ENCODE measurements around the gene POTEI.
"Not testable (repeated sequence)": the region's sequence is repeated elsewhere in the genome, so short reads cannot be mapped to it uniquely, and the experiment has no call there.

Gene POTEI

DNA sequence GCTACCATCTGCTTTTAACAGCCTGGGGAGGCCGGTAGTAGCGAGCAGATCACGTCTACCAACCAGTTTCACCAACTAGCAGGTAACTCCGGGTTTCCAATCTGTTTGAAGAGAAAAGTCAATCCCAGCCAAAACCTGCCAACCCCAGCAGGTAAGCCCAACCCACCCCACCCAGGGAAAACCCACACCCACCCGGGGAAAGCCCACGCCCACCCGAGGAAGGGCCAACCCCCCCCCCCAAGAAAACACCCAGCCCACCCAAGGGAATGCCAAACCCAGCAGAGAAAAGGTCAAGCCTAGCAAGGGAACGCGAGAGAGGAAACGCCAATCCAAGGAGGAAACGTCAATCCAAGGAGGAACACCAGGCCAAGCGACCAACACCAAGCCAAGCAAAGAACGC lies at the start of gene POTEI:
TSS of gene POTEI (minus strand) at position 101 of the 400 bp plus-strand sequence. CDS start at position 8, 93 bp downstream.
- not testable (repeated sequence) for DNase-seq (ENCODE audit: low read depth)

DNA sequence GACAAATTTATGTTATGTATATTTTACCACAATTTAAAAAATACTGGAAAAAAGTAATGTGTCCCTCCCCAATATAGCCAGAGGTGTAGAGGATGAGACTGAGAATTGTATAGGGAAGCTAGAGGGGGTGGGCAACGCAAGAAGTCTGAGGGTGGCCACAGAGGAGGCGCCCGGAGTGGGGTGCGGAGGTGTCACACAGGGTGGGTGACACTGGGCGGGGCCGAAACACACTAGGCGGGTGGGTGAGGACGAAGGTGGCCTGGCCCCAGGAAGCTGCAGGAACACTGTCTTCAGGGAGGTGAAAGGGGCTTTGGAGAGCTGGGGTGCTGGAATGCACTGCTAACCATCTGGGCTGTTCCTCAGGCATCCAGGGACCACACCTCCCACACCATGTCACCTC lies 47.3 kb upstream of the POTEI start:
- not testable (repeated sequence) for DNase-seq (ENCODE audit: low read depth)

DNA sequence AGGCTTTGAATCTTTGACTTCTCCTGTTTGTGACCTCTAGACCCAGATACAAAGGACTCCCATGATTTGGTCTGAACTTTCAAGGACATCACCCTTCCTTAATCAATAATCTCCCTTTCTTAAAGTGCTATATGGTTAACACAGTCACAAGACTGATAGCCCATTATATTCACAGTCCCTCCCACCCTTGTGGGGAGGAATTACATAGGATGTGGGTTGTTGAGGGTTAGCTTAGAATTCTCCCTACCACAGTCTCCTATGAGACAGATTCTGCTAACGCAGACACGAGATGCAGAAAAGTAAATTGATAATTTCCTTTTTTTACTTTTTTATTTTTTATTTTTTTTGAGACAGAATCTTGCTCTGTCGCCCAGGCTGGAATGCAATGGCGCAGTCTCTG lies 45.0 kb upstream of the POTEI start:
- DNase-seq (ENCODE audit: low read depth), result not testable (repeated sequence)

DNA sequence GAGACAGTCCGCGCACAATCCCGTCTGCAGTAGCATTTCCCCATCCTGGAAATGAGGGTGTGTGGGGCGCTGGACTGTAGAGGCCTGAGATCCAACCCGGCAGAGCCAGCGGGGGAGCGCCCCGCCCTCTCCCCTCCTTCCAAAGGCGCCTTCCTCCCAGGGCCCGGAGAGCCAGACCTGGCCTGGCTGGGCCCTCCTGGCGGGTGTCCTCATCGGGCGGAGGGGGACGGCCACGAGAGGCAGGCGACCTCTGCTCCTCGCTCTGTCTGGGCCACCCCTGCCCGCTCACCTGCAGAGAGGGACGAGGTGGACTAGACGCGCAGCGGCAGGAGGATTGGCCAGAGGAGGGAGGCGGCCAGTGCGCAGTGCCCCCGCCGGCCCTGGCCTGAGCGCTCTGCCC lies 40.3 kb upstream of the POTEI start:
- DNase-seq (ENCODE audit: low read depth), result not testable (repeated sequence)

DNA sequence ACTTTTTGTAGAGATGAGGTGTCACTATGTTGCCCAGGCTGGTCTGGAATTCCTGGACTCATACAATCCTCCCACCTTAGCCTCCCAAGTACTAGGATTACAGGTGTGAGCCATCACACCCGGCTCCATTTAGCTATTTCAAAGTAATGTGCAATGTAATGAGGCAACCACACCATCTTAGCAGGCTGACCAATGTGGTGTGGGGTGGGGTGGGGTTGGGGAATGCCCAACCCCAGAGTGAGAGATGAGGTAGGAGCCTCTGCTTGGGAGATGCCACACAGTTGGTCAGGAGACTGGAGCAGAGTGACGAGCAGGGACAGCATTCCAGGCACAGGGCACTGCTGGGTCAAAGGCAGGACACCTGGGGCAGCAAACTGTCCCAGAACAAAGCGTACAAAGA lies 39.3 kb upstream of the POTEI start:
- not testable (repeated sequence) for DNase-seq (ENCODE audit: low read depth)

DNA sequence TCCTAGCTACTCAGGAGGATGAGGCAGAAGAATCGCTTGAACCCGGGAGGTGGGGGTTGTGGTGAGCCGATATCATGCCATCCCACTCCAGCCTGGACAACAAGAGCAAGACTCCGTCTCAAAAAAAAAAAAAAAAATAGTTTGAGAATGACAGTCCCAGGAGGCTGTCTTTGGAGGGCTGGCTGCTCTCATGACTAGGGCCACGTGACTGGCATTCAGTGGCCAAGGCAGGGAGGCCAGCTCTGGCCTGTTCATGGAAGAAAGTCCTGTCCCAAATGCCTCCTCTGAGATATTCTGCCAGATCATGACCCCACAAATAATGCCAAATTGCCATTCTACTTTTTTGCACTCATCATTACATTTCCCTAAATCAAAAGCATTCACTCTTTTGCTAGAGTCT lies 35.9 kb upstream of the POTEI start:
- not testable (repeated sequence) for DNase-seq (ENCODE audit: low read depth)

DNA sequence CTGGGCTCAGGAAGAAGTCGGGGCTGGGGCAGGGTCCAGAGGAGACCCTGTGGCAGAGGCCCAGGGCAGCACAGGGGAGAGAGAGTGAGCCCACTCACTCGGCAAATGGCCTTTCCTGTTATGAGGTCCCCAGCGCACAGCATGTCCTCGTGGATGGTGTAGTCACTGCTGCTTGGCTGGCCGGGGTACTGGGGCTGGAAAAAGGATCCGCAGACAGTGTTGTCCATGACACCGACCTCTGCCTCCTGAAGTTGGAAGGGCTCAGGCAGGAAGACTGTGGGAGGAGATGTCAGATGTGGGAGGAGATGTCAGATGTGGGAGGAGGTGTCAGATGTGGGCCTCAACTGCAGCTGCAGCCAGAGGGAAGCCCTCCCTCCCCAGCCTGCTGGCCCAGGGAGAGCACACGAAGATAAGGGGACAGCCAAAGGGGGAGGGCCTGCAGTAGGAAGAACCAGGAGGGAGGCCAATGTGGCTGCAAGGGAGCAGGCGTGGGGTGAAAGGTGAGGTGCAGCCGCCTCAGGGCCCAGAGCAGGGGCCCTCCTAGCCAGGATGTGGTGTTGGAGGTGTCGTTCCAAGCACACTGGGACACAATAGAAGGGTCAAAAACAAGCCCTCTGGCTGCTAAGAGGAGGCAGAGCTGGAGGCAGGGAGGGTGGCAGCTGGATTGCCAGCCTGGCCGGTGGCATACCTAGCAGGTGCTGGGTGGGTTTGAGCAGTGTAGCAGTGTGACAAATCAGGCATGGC lies 34.8 kb upstream of the POTEI start:
- DNase-seq (ENCODE audit: low read depth), result not testable (repeated sequence)

DNA sequence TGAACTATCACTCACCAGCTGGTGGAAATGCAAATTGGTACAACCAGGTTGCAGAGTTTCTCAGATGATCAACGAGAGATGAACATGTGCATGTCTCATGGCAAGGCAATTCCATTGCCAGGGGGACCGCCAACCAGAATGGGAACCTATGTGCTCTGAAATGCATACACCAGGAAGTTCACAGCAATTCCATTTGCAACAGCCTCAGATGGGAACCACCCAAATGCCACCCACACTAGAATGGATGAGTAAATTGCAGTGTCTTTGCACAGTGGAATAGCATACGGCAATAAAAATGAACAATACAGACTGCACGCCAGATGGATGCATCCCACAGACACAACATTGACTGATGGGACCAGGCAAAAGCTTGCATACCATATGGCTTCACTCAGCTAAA lies 33.7 kb upstream of the POTEI start:
- DNase-seq (ENCODE audit: low read depth), result not testable (repeated sequence)

DNA sequence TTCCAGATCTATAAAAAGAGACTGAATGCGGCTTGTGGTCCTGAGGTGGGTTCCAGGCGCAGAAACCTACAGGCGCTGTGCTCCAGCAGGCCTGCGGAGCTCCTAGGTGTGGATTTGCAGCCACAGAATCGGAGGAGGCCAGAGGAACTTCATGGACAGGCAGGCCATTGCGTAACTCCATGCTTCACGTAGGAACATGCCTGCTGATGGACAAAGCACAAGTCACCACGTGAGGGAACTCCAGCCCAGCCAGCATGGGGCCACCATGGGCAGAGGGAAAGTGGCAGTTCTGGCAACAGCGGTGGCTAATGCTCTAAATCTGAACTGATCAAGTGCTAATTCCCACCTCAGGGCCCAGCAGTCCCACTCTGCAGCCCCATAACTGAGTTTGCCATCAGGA lies 29.1 kb upstream of the POTEI start:
- DNase-seq (ENCODE audit: low read depth), result not testable (repeated sequence)

DNA sequence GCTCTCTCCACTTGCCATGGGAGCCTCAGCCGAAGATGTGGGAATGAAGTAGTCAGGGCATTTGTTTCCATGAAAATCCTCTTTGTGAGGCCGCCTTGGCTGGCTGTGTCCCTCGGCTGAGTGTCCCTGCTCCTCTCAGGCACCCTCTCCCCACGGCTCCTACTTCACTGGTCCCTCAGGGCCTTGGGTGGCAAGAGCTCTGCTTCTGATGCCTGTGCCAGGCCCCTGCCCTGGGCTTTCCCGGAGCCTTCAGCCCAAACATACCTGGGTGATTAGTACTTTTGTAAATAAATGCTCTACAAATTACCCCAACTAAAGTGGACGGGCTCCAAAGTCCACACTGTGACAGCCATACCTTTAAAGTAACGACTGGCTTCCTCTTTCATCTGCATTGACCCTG lies 27.5 kb upstream of the POTEI start:
- not testable (repeated sequence) for DNase-seq (ENCODE audit: low read depth)

DNA sequence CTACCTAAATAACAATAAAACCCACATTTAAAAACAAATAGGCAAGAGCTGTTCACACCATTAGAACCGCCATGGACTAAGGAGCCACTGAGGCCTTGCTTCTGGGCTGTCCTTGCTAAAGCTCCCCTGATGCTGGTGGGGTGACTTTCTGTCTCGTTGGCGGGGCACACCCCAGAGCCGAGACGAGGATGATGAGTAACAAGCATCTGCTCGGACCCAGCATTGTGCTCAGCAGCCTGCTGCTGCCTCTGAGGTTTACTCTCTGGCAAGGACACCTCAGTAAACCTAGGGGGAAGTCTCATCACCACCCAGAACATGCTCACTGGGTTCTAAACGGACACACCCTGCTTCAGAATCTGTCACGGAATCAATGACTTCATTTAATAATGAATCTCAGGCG lies 22.5 kb upstream of the POTEI start:
- DNase-seq (ENCODE audit: low read depth), result not testable (repeated sequence)

DNA sequence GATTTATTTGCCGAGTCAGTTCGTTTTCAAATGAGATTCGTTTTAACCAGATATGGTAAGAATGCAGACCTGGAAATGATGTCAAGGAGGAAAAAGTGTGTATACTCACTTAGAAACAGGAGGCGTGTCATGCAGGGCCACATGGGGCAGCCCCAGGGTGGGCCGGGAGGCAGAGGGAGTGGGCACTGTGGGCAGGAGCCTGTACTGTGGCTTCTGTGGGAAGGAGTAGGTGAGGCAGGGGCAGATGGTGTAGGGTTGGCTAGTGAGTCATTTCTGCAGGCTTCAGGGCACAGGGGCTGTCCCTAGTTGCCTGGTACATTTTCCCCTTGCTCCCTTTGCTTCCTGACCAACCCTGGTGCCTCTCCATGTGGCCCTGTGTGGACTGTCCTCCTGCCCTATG lies 22.1 kb upstream of the POTEI start:
- not testable (repeated sequence) for DNase-seq (ENCODE audit: low read depth)

DNA sequence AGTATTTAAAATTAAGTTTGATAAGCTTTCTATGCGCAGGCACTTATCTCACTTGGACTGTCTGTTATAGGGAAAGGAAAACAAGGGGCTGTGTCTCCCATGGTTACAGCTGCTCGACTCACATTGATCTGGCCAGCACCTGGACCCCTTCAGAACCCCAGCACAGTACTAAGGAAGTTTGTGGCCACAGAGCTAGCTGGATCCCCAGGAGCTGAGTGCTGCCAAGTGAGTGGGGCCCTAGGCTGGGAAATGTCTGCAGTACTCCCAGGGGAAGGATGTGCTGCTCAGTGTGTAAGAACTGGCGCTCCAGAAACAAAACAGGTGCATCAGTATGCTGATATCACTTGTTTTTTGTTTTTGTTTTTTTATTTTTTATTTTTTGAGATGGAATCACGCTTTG lies 21.1 kb upstream of the POTEI start:
- not testable (repeated sequence) for DNase-seq (ENCODE audit: low read depth)

DNA sequence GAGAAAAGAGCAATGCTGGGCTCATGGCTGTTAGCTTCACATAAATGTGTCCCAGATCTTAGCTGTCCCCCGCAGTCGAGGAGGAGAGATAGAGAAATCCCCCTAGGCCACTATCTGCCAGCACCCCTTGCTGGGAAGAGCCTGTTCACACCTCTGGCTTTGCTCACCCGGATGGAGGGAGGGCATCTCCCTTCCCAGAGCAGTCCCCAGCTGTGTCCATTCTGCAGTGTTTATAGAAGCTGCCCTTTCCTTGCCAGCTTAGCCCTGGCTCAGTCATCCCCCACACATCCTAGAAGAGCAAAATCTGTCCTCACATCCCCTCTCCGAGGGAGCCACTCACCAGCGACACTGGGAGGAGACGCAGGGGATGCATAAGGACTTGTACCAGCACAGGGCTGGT lies 20.4 kb upstream of the POTEI start:
- not testable (repeated sequence) for DNase-seq (ENCODE audit: low read depth)

DNA sequence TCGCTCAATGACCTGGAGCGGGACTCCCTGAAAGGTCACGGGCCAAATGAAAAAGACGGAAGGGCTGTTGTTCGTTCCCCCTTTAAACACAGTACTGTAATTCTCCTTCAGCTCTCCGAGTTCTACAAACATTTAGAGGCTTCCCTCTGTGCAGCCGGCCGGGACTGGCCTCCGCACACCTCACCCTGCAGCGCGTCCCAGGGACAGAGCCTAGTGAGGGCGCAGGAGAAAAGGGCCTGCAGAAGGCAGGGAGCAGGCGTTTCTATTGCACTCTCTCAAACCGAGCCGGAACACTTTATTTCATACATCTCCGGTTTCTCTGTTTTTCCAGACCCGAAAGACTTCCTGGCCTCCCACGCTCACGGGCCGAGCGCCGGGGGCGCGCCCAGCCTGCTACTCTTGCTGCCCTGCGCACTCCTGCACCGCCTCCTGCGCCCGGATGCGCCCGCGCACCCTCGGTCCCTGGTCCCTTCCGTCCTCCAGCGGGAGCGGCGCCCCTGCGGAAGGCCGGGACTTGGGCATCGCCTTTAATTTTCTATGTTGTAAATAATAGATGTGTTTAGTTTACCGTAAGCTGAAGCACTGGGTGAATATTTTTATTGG lies 18.3 kb upstream of the POTEI start:
- DNase-seq (ENCODE audit: low read depth), result not testable (repeated sequence)

DNA sequence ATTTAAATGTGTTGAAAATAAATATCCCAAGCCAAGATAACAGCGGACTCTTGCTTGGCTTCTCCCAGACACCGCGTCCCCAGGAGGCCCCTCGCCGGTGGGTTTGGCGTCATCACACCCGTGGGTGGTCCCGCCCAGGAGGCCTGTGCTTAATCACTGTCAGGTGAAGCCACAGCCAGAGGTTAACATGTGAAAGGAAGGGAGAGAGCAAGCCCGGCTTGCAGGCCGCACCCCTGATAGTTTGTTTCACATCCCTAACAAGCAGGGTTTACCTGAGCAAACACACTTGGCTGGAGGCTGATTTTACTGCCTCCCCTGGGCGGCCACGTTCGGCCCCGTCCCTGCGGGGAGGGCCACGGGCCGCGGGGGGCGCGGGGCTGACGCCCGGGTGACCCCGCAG lies 13.3 kb upstream of the POTEI start:
- not testable (repeated sequence) for DNase-seq (ENCODE audit: low read depth)

DNA sequence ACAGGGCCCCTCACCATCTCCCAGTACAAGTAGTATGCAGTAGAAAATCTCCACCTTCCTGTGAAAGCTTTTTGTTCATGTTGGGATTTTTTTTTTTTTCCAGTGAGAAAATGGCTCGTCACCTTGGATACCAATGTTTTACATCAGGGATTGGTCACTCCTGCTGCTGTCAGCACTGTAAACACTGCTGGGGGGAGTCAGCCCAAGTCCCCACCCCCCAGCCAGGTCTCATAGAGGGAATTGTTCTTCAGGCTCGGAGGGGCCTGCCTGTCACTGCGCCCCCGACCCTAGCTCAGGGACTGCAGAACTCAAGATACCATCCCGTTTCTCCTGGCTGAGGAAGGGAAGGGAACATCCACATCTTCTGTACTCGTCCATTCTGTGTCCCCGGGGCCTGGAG lies 11.9 kb upstream of the POTEI start, which contains the start of gene CFC1B:
TSS of gene CFC1B (plus strand) at position 231 of the 400 bp plus-strand sequence. CDS start 263 bp downstream, outside the sequence.
- not testable (repeated sequence) for DNase-seq (ENCODE audit: low read depth)

DNA sequence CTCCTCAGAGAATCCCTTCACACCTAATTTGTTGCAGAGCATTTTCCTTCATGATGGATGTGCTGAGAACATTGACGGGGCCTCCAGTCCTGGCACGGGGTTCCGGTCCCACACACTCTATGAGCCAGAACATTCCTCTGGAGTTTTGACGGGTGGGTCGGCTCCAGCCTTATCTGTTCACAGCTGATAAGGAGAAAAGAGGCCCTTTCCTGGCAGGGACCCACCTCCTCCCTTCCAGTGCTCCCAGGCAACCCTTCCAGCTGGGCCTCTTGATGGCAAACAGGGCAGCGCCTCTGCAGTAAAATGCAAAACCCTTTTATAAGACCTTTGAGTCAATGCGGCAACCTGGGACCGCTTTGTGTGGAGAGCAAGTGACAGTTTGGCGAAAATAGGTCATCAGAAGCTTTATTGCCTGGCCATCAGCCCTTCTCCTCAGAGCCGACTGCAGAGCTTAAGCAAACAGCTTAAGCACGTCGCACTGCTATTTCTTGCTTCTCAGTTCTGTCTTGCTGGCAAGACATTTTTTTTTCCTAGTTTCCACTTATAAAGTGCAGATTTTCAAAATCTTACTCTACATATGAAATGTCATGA lies 9.5 kb upstream of the POTEI start:
- DNase-seq (ENCODE audit: low read depth), result not testable (repeated sequence)

DNA sequence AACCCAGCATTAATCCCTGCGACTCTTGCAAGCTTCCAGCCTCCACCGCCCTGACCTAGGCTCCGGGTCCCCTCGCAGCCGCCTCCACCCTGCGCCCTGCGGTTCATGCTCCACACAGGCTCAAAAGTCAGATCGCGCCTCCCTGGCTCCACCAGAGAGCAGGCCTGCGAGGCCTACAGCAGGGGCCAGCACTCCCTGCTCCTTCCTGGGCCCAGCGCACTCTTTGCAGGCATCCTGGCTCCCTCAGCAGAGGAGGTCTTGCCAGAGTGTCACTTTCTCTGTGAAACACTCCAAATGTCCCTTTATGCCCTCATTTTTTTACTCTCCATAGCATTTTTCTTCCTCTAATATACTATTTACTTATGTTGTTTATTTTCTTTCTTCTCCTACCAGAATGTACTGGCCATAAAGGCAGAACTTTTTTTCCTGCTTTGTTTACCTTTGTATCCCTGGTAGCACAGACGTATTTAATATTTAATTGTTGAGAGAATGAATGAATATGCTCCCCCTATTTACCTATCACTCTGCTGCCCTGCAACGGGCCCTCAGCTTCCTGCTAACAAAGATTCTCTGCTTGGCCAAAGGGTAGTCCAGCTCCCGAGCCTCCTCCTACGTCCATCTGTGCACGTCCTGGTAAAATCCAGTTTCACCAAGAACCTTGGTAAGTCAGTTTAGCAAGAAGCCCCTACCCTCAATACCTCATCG lies 2.8 kb upstream of the POTEI start:
- not testable (repeated sequence) for DNase-seq (ENCODE audit: low read depth)

DNA sequence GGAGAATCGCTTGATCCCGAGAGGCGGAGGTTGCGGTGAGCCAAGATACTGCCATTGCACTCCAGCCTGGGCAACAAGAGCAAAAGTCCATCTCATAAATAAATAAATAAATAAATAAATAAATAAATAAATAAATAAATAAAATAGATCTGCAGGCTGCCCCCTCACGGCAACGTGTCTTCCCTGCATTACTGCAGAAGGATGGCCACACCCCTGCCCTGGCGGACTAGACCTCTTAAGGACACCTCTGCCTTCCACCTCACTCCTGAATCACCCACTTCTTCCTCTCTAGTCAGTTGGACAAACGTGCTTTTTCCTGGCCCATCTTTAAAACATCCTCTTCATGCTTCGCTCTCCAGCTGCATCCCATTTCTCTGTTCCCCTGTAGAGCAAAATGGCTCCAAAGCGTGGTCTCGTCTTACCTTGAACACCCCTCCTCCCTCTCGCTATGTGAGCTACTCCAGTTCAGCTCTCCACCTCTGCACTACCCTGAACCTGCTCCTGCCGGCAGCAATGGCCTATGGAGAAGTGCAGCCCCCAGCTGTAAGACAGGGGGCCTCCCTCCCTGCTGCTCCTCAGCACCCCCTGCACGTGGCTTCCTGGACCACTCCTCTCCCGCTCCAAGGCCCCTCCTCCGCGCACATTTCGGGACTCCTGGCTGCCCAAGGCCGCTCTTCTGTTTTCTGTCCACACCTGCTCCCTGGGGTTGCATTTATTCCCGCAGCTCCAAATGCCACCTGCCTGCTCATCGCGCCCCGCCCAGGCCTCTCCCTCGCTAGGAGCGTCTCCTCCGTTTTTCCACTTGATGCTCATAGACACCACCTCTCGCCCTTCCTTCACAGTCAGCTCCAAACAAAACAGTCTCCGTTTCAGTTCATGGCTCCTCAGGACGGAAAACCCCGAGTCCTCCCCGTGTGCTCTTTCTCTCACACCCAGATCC lies 1.9 kb upstream of the POTEI start:
- not testable (repeated sequence) for DNase-seq (ENCODE audit: low read depth)

DNA sequence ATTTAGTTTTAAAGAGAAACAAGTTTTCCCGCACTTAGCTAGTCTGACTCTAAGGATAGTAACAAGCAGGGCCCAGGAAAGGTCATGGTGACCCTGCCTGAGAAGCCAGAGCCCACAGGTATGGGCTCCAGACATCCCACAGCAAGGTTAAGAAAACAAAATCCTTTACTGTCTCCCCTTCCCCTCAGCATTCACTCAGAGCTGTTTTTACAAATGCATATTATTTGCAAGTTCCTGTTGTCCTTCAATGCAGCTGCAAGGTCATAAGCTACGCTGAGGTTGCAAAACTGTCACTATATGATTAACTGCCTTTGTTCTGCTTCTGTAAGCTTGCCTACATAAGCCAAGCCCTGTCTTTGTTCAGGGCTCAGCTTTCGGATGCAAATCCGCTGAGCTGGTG lies 18.1 kb downstream of the POTEI start:
- not testable (repeated sequence) for DNase-seq (ENCODE audit: low read depth)
